GM21825 (cell line): ENCODE measurements around the gene PCSK6.
"Not testable (repeated sequence)": the region's sequence is repeated elsewhere in the genome, so short reads cannot be mapped to it uniquely, and the experiment has no call there.

Source experiments
- ATAC-seq: cut with Tn5 transposase; IDR thresholded peaks from one replicate; pipeline ENCODE4 v1.9.1; 2021; ENCODE audit warnings: mild to moderate bottlenecking, moderate library complexity; ENCODE audit not compliant: unreplicated experiment

The PCSK6 gene

DNA sequence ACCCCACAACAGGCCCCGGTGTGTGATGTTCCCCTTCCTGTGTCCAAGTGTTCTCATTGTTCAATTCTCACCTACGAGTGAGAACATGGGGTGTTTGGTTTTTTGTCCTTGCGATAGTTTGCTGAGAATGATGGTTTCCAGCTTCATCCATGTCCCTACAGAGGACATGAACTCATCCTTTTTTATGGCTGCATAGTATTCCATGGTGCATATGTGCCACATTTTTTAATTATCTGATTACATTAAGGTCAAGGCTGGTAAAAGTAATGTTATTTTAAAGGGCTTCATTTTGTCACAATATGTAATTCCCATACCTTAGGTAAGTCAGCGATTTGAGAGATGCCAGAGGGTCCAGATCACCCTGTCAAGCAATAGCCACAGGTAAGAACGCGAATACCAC is 202.2 kb downstream of the PCSK6 start:
- not testable (repeated sequence) for ATAC-seq

DNA sequence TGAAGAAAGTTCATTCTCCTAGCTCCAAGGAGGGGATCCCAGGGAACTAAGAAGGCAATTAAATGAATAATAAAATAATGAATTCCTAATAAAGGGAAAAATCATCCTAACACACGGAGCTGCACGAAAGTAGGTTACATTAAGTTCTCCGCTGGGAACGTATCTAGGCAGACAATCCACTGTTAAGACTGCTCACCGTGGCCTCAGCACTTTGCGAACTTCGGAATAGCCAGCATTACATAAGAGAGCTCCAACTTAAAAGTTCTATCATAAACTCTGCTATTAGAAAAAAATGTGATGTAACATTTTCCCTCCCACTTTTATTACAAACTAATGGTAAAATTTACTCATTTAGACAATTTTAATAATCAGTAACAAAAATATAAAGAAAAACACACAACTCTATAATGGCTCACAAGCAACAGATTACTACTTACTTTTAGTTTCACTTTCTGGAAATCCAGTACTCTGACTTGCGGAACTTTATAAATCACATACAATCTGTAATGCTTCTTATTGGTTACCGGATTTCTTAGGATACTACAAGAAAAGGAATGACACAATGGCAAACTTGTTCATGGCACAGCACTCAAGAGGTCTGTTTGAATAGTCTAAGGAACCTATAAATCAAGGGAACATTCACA is 202.9 kb downstream of the PCSK6 start:
- no peak for ATAC-seq

DNA sequence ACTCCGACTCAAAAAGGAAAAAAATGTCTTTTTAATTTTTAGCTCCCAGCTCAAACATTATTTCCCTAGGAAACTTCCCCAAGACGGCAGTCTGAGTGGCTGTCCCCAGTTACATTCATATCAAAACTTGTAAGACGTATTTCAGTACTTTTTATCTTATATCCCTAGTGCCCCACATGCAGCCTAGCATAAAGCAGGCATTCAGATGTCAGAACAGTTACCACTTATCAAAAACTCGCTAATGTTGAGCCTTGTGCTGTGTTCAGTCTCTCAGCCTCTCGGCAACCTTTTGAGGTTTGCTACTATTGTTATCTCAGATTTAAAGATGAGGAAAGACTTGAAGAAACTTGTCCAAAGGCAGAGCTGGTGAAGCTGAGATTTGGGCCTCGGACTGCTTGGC is 205.6 kb downstream of the PCSK6 start:
- ATAC-seq = no peak

DNA sequence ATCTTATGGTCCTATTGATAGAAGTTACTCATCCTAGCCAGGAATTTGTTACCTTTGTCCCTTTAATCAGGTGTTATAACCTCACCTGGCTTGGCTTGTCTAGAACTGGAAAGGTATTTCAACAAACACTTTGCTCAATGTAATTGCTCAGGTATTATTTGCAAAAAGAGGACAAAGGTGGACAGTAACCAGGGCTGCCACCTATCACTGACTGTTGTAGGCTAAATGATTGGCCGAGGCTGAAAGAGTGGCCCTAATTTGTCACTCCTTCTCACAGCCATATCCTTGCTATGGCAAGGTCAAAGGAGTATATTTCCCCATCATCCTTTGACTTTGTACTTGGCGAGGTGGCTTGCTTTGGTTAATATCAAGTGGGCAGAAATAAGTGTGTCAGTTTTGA is 209.5 kb downstream of the PCSK6 start:
- no peak for ATAC-seq

DNA sequence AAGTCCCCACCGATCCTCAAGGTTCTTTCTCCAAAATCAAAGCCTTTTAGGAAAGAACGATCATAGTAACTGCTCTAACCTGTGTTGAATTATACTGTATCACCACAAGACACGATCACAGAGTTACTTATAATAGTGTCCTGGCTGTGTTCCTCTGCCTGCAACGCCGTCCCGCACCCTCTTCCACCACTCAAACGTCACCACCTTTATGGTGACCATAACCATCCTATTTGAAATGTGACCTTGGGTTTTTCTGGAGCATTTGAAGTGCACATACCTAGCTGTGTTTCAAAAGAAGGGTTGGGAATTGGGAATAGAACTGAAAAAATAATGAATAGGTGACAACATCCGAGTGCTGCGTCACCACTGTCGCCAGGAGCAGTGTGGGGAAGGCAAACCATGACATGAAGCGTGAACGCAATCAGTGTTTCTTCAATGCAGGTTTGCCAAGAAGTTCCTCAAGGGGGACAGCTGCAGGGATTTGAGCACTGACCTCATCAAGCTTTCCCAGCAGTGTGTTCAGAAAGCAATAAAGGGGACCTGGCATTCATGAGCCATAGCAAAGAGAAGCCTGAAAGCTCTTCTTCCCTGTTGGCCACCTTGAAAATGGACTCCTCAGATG is 211.5 kb downstream of the PCSK6 start:
- ATAC-seq = no peak

DNA sequence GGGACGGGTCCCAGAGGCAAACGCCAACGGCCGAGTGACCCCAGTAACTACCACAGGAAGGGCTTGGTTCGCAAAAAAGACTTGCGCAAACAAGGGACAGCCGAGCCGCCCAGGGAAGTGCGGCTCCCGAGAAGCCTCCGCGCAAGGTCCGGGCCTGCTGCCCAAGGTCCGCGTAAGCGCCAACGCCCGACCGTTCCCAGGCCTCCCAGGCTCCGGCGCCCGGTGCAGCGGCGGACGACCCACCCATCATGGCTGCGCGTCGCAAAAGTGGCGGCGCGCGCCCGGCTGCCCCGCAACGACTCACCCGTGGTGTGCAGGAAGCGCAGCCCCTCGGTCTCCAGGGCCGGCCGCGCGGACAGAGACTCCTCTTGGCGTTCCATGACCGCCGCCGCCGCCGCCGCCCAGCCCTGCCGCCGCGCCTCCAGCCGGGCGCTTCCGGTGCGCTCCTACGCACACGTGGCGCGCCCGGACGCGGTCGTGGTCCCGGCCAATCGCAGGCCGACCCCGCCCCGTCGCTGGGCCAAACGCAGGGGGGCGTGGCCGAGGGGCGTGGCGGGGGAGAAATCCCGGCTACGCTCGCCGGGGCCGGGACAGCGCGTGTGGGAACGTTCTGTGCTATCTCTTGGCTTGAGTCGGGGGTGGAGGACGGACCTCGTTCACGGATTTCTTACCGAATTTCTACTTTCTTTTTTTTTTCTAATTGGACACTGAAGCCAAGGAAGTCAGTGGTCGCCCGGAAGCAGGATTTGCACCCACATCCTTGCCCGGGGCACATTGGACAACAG is 212.3 kb downstream of the PCSK6 start, which contains the start of gene SELENOS:
TSS of gene SELENOS (minus strand) at position 448 of the 785 bp plus-strand sequence. CDS start at position 380, 68 bp downstream.
- peak; percentile 89 for ATAC-seq

DNA sequence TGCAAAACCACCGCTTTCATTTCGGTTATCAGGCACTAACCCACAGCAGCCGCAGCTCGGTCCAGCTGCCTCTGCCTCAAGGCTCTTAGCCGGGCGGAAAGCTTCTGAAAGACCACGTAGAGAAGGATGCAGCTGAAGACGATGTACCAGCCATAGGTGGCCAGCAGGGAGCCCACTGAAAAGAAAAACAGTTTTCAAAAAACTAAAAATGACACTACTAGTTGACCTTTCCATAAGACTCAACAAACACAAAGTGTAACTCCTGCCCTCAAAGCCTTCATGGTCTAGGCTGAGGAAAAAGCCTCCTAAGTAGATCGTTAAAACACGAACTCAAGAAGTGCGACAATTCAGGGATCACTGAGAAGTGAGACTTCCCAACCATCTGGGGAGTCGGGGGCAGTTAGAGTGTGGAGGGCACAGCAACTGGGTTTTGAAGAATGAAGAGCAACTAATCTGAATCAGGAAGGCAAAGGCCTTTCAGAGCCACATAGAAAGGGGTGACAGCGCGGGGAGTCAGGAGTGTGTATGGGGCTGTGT is 212.9 kb downstream of the PCSK6 start:
- ATAC-seq = peak; percentile 26

DNA sequence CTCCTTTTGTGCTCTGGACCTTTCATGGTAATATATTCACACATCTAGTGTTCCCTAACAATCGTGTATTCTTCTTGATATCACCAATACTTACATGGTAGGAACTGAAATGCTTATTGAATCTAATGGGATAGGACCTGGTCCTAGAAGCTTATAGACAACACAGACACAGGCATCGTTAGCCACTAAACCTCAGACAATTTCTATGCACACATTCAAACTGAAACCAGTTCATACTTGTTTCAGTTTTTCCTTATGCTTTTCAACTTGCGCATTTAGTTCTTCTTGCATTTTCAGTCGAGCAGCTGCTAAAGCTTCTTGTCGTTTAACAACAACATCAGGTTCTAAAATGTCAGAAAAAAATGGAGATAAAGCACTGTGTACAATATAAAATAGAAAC is 214.5 kb downstream of the PCSK6 start:
- no peak for ATAC-seq

DNA sequence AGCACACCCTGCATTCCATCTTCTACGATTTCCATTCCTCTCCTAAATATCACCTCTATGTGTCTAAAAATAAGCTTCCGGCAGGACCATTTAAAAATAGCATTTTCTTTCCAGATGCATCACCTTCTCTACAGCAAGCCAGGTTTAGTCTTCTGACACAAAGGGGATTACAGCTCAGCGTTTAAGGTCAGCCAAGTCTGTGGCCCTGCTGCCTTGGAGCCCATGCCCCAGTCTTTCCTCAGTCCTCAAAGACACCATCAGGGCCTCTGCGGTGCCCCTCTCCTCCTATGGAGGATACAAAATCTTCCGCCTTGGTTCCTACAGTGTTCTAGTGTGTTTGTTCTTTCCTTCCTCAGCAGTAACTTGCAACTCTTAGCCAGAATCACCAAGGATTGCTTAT is 216.0 kb downstream of the PCSK6 start:
- no peak for ATAC-seq

DNA sequence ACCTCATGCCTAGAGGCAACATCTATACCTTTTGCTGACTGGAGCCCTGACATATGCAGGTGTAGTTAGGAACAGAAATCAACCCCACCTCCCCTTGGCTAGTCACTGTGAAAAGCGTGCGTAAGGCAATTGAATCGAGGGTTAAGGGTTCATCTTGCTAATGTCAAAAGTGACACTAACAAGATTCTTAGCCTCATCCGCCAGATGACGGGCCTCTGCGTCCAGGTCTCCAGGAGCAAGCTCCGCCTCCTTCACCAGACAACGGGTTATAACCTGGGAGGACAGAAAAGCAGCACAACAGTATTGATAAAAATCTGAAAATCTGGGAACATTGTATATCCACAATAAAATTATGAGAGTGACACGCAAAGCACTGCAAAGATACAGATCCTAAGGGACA is 216.9 kb downstream of the PCSK6 start:
- no peak for ATAC-seq

DNA sequence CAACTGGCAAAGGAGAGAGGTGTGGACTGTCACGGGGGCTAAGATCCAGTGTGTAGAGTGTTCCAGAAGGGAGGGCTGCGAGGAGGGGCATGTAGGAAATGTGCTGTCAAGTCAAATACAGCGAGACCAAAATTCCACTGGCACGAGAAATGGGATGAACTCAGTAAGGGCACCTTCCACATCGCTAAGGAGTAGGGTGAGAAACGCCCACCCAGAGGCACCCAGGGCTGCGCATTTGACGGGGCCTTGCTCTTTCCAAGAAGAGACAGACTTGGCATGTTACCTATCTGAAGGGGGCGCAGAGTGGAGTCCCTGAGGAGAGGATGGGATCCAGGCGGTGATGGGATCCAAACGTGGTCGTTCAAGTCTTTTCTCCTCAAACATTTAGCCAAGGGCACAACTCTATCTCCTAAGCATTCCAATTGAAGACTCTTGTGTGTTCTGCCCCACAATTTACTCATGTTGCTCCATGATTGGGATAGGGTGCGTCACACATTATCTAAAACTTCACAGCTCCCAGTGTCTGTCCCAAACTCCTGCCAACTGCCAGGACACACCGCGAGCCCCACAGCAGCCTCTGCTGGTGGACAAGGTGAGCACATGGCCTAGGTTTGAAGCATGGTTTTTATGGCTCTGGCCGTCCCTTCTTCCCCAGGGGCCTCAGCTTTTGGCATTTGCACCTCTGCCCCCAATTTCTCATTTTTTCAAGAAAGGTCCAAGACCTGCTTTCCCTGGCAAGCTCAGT is 219.9 kb downstream of the PCSK6 start:
- ATAC-seq = no peak

DNA sequence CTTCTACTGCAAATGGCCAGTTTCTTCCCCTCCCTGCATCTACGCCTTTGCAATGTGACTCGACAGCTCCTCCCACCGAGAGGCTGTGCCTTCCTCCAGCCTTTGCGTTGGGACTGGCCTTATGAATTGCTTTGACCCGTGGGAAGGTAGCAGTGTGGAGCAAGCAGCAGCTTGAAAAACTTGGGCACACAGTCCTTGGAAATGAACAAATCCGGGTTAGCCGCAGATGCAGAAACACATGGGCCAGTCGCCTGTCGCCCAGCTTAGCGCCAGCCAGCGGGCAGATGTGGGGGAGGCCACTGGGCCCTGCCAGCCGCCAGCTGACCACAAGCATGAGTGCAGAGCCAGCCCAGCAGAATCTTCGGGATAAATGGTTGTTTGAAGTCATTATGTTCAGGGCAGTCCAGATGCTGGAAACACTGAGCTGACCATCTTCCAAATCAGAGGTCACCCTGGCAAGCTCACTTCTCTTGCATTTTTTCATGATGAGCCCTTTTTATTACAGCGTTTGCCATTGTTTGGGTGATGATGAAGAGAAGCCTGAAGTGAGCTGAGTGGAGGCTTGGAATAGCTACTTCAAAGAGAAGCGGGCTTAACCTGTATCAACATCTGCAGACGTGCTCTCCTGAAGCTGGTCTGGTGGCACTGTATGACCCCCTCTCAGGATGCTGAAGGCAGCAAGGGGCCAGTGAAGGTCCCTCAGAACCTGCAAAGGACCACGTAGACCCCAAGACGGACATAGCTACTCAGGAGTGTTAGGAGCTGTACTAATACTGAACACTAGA is 222.0 kb downstream of the PCSK6 start:
- ATAC-seq = no peak

DNA sequence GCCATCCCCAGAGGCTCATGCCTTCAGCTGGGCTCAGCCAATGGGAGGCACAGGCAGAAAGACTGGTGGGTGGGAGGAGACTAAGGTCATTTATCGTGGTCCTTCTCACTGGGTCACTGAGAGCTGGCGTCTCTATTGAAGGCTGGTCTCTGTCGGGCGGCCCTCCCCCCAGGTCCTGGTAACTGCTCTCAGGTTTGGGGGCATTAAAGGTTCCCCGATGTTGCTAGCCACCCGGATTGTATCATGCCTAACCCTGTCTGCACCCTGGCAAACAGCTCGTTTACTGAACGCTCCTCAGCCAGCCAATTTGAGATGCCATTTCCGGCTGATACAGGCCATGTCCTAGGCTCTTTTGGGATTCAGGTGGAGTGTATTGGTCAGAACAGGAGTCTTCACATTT is 222.7 kb downstream of the PCSK6 start:
- no peak for ATAC-seq

DNA sequence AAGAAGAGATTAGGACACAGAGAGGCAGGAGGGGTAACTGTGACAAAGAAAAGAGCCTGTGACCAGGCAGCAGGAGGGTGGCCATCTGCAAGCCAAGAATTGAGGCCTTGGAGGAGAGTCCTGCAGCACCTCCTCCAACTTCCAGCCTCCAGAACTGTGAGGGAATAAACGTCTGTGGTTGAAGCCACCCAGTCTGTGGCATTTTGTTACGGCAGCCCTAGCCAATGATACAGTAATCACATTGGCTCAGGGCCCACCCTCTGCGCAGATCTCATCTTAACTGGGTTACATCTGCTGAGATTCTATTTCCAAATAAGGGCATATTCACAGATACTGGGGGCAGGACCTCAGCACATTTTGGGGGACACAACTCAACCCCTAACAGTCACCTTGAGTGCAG is 223.5 kb downstream of the PCSK6 start:
- ATAC-seq = no peak

DNA sequence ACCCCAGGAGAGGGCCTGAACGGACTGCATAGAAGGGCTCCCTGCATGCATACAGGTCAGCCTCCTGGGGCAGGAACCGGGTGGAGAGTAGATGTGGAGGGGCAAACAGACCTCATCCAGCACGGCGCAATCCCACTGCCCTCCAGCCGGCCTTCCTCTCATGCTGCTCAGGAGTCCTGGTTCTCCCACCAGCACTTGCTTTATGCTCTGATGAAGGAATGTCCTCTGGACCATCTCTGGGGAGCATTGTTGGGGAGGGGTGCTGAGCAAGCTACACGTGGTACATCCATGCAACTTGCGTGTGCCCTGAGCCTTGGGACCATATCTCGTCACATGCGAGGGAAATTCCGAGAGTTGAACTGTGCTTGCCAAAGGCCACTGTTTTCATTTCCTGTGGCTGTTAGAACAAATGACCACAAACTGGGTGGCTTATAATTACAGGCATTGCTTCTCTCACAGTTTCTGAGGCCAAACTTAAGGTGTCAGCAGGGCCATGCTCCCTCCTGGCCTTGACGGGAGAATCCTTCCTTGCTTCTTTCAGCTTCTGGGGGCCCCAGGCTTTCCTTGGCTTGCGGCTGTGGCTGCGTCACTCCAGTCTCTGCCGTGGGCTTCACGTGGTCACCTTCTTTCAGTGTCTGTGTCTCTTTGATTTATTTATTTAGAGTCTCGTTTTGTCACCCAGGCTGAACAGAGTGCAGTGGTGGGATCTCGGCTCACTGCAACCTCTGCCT is 224.4 kb downstream of the PCSK6 start:
- ATAC-seq = no peak

DNA sequence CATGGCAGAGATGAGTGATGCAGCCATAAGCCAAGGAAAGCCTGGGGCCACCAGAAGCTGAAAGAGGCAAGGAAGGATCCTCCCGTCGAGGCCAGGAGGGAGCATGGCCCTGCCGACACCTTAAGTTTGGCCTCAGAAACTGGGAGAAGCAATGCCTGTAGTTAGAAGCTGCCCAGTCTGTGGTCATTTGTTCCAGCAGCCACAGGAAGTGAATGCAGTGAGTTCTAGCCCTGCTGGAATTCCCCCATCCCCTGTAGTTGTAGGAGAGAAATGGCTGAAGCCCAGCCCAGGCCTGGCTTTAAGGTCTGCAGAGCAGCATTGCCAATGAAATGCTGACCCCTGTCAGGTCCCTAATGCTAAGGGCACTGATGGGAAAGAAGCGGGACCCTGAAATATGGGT is 225.5 kb downstream of the PCSK6 start:
- no peak for ATAC-seq

DNA sequence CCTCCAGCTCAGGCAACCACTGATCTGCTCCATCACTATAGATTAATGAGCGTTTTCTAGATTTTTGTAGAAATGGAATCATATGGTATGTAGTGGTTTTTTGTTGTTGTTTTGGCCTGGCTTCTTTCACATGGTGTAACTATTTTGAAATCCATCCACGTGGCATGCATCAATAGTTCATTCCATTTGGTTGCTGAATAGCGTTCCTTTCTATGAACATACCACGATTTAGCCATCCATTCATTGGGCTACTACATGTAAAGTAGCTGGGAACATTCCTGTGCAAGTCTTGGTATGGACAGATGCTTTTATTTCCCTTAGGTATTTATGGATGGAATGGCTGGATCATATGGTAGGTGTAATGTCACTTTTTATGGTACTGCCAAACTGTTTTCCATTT is 227.0 kb downstream of the PCSK6 start:
- ATAC-seq = no peak

DNA sequence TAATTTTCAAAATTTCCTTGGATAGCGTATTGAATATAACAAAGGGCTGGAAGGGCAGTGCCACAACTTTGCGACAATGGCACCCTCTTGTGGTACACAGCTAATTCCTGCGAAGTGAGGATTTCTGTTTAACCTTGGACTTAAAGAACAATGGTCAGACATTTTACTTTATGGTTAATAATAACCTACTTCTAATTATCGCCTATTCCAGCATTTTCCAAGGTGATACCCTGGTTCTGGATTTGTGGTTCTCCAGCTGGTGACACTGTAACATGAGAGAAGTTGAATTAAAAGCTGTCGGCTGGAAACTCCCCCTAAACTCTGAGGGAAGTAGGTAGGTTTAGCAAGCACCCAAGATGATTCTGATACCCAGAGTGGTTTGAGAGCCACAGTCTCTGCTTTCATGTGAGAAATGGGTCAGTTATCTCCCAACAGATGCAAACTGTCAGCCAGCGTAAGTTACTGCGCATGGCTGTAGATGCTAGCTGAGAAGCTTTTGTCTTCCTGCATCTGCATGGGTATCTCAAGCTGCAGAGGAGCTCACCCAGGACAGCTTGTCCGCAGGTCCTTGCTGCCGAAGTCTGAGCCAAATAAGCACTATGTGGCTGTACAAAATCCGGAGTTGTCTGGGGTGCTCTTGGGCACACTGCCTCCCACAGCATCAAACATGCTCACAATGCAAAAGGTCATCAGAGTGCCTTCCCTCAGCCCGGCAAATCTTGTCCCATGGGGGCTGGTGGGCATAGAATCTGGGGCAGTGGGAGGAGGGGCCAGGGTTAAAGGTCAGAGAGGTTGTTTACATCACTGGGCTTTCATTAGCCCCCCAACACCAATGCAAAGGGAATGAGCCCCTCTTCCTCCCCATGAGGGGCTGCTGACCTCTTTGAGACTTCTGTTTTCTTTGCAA is 231.0 kb downstream of the PCSK6 start:
- peak; percentile 42 for ATAC-seq

DNA sequence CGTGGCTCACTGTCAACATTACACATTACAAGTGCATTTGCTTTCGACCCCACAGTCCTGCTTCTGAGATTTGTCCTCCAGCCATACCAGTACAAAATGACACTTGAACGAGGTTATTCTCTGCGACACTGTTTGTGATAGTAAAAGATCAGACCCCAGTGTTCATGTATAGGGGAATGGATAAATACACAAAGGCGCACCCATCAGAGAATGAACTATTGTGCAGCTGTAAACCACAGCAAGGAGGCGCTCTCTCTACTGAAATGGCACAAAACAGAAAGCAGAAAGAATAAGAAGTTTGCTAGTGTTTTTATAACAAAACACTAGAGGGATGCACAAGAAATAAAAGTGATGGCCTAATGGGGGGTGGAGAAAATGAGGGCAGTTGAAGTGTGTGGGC is 232.8 kb downstream of the PCSK6 start:
- no peak for ATAC-seq
